ENCODE data around the gene XKRX.

XKRX gene

GRCh38 chrX:100944601-100945000 is 15.9 kb upstream of the XKRX start:
- Histone ChIP-seq H3K36me3 (ENCODE audit: control insufficient read depth in 5 of 5, insufficient read depth in 5 of 5, low read length in 5 of 5) (no peaks in the 10 kb centered on the region), H3K27me3 (ENCODE audit: control insufficient read depth in 5 of 5, insufficient read depth in 4 of 5, low read length in 5 of 5) (peaks cover 0 to 10% (median 5%) of the 10 kb centered on the region in 5 donors), H3K9me3 (ENCODE audit: control insufficient read depth in 5 of 5, low read length in 5 of 5) (no peaks in the 10 kb centered on the region), H3K9ac (ENCODE audit: low read length in 5 of 5) (no peak overlapping the region), H3K4me1 (ENCODE audit: control insufficient read depth in 5 of 5, insufficient read depth in 5 of 5, low read length in 5 of 5) (no peaks in the 10 kb centered on the region), H3K27ac (ENCODE audit: low read depth, low read length) (no peak overlapping the region), H3K4me3 (ENCODE audit: low read depth in 1 of 5, low read length in 5 of 5) (no peak overlapping the region)

- no peak overlapping the region for H3K9ac ChIP-seq (ENCODE audit: low read length in 5 of 5)
- H3K4me1 ChIP-seq (ENCODE audit: control insufficient read depth in 5 of 5, insufficient read depth in 5 of 5, low read length in 5 of 5) = no peaks in the 10 kb centered on the region
- H3K27ac ChIP-seq (ENCODE audit: low read depth, low read length) = no peak overlapping the region
- H3K9me3 ChIP-seq (ENCODE audit: control insufficient read depth in 5 of 5, low read length in 5 of 5) = no peaks in the 10 kb centered on the region
- peaks cover 0 to 6% (median 0%) of the 10 kb centered on the region in 5 donors for H3K27me3 ChIP-seq (ENCODE audit: control insufficient read depth in 5 of 5, insufficient read depth in 4 of 5, low read length in 5 of 5)
- H3K36me3 ChIP-seq (ENCODE audit: control insufficient read depth in 5 of 5, insufficient read depth in 5 of 5, low read length in 5 of 5) = no peaks in the 10 kb centered on the region
- no peak overlapping the region for H3K4me3 ChIP-seq (ENCODE audit: low read depth in 1 of 5, low read length in 5 of 5)
Measured at GRCh38 chrX:100939333-100939732, 10.6 kb upstream of the XKRX start.

- H3K27me3 ChIP-seq (ENCODE audit: control insufficient read depth in 5 of 5, insufficient read depth in 4 of 5, low read length in 5 of 5) = peaks cover 0 to 12% (median 2%) of the 10 kb centered on the region in 5 donors
- H3K4me3 ChIP-seq (ENCODE audit: low read depth in 1 of 5, low read length in 5 of 5) = no peak overlapping the region
- no peak overlapping the region for H3K27ac ChIP-seq (ENCODE audit: low read depth, low read length)
- peaks cover 0 to 7% (median 6%) of the 10 kb centered on the region in 5 donors for H3K9me3 ChIP-seq (ENCODE audit: control insufficient read depth in 5 of 5, low read length in 5 of 5)
- H3K9ac ChIP-seq (ENCODE audit: low read length in 5 of 5) = no peak overlapping the region
- no peaks in the 10 kb centered on the region for H3K4me1 ChIP-seq (ENCODE audit: control insufficient read depth in 5 of 5, insufficient read depth in 5 of 5, low read length in 5 of 5)
- no peaks in the 10 kb centered on the region for H3K36me3 ChIP-seq (ENCODE audit: control insufficient read depth in 5 of 5, insufficient read depth in 5 of 5, low read length in 5 of 5)
Measured at GRCh38 chrX:100935767-100936166, 7.0 kb upstream of the XKRX start.

GRCh38 chrX:100931925-100932285 is 3.2 kb upstream of the XKRX start:
- H3K9me3 ChIP-seq (ENCODE audit: control insufficient read depth in 5 of 5, low read length in 5 of 5) = peaks cover 0 to 7% (median 6%) of the 10 kb centered on the region in 5 donors
- H3K27ac ChIP-seq (ENCODE audit: low read depth, low read length) = no peak overlapping the region
- no peak overlapping the region for H3K9ac ChIP-seq (ENCODE audit: low read length in 5 of 5)
- no peak overlapping the region for H3K4me3 ChIP-seq (ENCODE audit: low read depth in 1 of 5, low read length in 5 of 5)
- H3K36me3 ChIP-seq (ENCODE audit: control insufficient read depth in 5 of 5, insufficient read depth in 5 of 5, low read length in 5 of 5) = no peaks in the 10 kb centered on the region
- peaks cover 2 to 33% (median 14%) of the 10 kb centered on the region in 5 donors for H3K27me3 ChIP-seq (ENCODE audit: control insufficient read depth in 5 of 5, insufficient read depth in 4 of 5, low read length in 5 of 5)
- H3K4me1 ChIP-seq (ENCODE audit: control insufficient read depth in 5 of 5, insufficient read depth in 5 of 5, low read length in 5 of 5) = peaks cover 0 to 12% (median 5%) of the 10 kb centered on the region in 5 donors

- Histone ChIP-seq H3K9ac (ENCODE audit: low read length in 5 of 5) (no peak overlapping the region), H3K4me1 (ENCODE audit: control insufficient read depth in 5 of 5, insufficient read depth in 5 of 5, low read length in 5 of 5) (peaks cover 0 to 12% (median 5%) of the 10 kb centered on the region in 5 donors), H3K36me3 (ENCODE audit: control insufficient read depth in 5 of 5, insufficient read depth in 5 of 5, low read length in 5 of 5) (no peaks in the 10 kb centered on the region), H3K27me3 (ENCODE audit: control insufficient read depth in 5 of 5, insufficient read depth in 4 of 5, low read length in 5 of 5) (peaks cover 2 to 33% (median 14%) of the 10 kb centered on the region in 5 donors), H3K9me3 (ENCODE audit: control insufficient read depth in 5 of 5, low read length in 5 of 5) (peaks cover 0 to 7% (median 6%) of the 10 kb centered on the region in 5 donors), H3K27ac (ENCODE audit: low read depth, low read length) (no peak overlapping the region), H3K4me3 (ENCODE audit: low read depth in 1 of 5, low read length in 5 of 5) (peak overlapping the region in 1 of 5 donors; percentile 13)
Measured at GRCh38 chrX:100931218-100931924, 2.7 kb upstream of the XKRX start.

- H3K36me3 ChIP-seq (ENCODE audit: control insufficient read depth in 5 of 5, insufficient read depth in 5 of 5, low read length in 5 of 5) = no peaks in the 10 kb centered on the region
- H3K4me3 ChIP-seq (ENCODE audit: low read depth in 1 of 5, low read length in 5 of 5) = no peak overlapping the region
- H3K4me1 ChIP-seq (ENCODE audit: control insufficient read depth in 5 of 5, insufficient read depth in 5 of 5, low read length in 5 of 5) = peaks cover 0 to 12% (median 5%) of the 10 kb centered on the region in 5 donors
- H3K27me3 ChIP-seq (ENCODE audit: control insufficient read depth in 5 of 5, insufficient read depth in 4 of 5, low read length in 5 of 5) = peaks cover 4 to 27% (median 14%) of the 10 kb centered on the region in 5 donors
- no peak overlapping the region for H3K9ac ChIP-seq (ENCODE audit: low read length in 5 of 5)
- H3K9me3 ChIP-seq (ENCODE audit: control insufficient read depth in 5 of 5, low read length in 5 of 5) = peaks cover 0 to 5% (median 4%) of the 10 kb centered on the region in 5 donors
- H3K27ac ChIP-seq (ENCODE audit: low read depth, low read length) = no peak overlapping the region
Measured at GRCh38 chrX:100926453-100926852, 2.3 kb downstream of the XKRX start.

- no peaks in the 10 kb centered on the region for H3K9me3 ChIP-seq (ENCODE audit: control insufficient read depth in 5 of 5, low read length in 5 of 5)
- H3K27ac ChIP-seq (ENCODE audit: low read depth, low read length) = no peak overlapping the region
- peaks cover 0 to 11% (median 4%) of the 10 kb centered on the region in 5 donors for H3K4me1 ChIP-seq (ENCODE audit: control insufficient read depth in 5 of 5, insufficient read depth in 5 of 5, low read length in 5 of 5)
- H3K4me3 ChIP-seq (ENCODE audit: low read depth in 1 of 5, low read length in 5 of 5) = no peak overlapping the region
- H3K36me3 ChIP-seq (ENCODE audit: control insufficient read depth in 5 of 5, insufficient read depth in 5 of 5, low read length in 5 of 5) = no peaks in the 10 kb centered on the region
- no peak overlapping the region for H3K9ac ChIP-seq (ENCODE audit: low read length in 5 of 5)
- H3K27me3 ChIP-seq (ENCODE audit: control insufficient read depth in 5 of 5, insufficient read depth in 4 of 5, low read length in 5 of 5) = peaks cover 4 to 18% (median 12%) of the 10 kb centered on the region in 5 donors
Measured at GRCh38 chrX:100924375-100924774, 4.3 kb downstream of the XKRX start.

- no peaks in the 10 kb centered on the region for H3K9me3 ChIP-seq (ENCODE audit: control insufficient read depth in 5 of 5, low read length in 5 of 5)
- H3K4me3 ChIP-seq (ENCODE audit: low read depth in 1 of 5, low read length in 5 of 5) = no peak overlapping the region
- peaks cover 0 to 8% (median 0%) of the 10 kb centered on the region in 5 donors for H3K27me3 ChIP-seq (ENCODE audit: control insufficient read depth in 5 of 5, insufficient read depth in 4 of 5, low read length in 5 of 5)
- no peaks in the 10 kb centered on the region for H3K4me1 ChIP-seq (ENCODE audit: control insufficient read depth in 5 of 5, insufficient read depth in 5 of 5, low read length in 5 of 5)
- no peaks in the 10 kb centered on the region for H3K36me3 ChIP-seq (ENCODE audit: control insufficient read depth in 5 of 5, insufficient read depth in 5 of 5, low read length in 5 of 5)
- no peak overlapping the region for H3K9ac ChIP-seq (ENCODE audit: low read length in 5 of 5)
- no peak overlapping the region for H3K27ac ChIP-seq (ENCODE audit: low read depth, low read length)
Measured at GRCh38 chrX:100915562-100915961, 13.2 kb downstream of the XKRX start.

GRCh38 chrX:100913111-100913510 is 15.6 kb downstream of the XKRX start:
- Histone ChIP-seq H3K4me1 (ENCODE audit: control insufficient read depth in 5 of 5, insufficient read depth in 5 of 5, low read length in 5 of 5) (no peaks in the 10 kb centered on the region), H3K27me3 (ENCODE audit: control insufficient read depth in 5 of 5, insufficient read depth in 4 of 5, low read length in 5 of 5) (peaks cover 0 to 10% (median 2%) of the 10 kb centered on the region in 5 donors), H3K9ac (ENCODE audit: low read length in 5 of 5) (no peak overlapping the region), H3K4me3 (ENCODE audit: low read depth in 1 of 5, low read length in 5 of 5) (no peak overlapping the region), H3K27ac (ENCODE audit: low read depth, low read length) (no peak overlapping the region), H3K9me3 (ENCODE audit: control insufficient read depth in 5 of 5, low read length in 5 of 5) (no peaks in the 10 kb centered on the region), H3K36me3 (ENCODE audit: control insufficient read depth in 5 of 5, insufficient read depth in 5 of 5, low read length in 5 of 5) (no peaks in the 10 kb centered on the region)

- no peaks in the 10 kb centered on the region for H3K36me3 ChIP-seq (ENCODE audit: control insufficient read depth in 5 of 5, insufficient read depth in 5 of 5, low read length in 5 of 5)
- H3K27me3 ChIP-seq (ENCODE audit: control insufficient read depth in 5 of 5, insufficient read depth in 4 of 5, low read length in 5 of 5) = peaks cover 0 to 10% (median 2%) of the 10 kb centered on the region in 5 donors
- H3K4me1 ChIP-seq (ENCODE audit: control insufficient read depth in 5 of 5, insufficient read depth in 5 of 5, low read length in 5 of 5) = no peaks in the 10 kb centered on the region
- no peaks in the 10 kb centered on the region for H3K9me3 ChIP-seq (ENCODE audit: control insufficient read depth in 5 of 5, low read length in 5 of 5)
- H3K27ac ChIP-seq (ENCODE audit: low read depth, low read length) = no peak overlapping the region
- no peak overlapping the region for H3K4me3 ChIP-seq (ENCODE audit: low read depth in 1 of 5, low read length in 5 of 5)
- no peak overlapping the region for H3K9ac ChIP-seq (ENCODE audit: low read length in 5 of 5)
Measured at GRCh38 chrX:100911731-100912130, 17.0 kb downstream of the XKRX start.
